ENCODE measurements around the gene DCUN1D3. TPM values are rescaled to one million over a fixed set of nuclear protein-coding genes. Genes with fewer than 3 reads are reported as not detected.

The DCUN1D3 gene
- total and polyA plus RNA-seq, 2 experiments from 2014 or later = 4.5 to 9.2 TPM

- TF ChIP-seq, protein P1, sequence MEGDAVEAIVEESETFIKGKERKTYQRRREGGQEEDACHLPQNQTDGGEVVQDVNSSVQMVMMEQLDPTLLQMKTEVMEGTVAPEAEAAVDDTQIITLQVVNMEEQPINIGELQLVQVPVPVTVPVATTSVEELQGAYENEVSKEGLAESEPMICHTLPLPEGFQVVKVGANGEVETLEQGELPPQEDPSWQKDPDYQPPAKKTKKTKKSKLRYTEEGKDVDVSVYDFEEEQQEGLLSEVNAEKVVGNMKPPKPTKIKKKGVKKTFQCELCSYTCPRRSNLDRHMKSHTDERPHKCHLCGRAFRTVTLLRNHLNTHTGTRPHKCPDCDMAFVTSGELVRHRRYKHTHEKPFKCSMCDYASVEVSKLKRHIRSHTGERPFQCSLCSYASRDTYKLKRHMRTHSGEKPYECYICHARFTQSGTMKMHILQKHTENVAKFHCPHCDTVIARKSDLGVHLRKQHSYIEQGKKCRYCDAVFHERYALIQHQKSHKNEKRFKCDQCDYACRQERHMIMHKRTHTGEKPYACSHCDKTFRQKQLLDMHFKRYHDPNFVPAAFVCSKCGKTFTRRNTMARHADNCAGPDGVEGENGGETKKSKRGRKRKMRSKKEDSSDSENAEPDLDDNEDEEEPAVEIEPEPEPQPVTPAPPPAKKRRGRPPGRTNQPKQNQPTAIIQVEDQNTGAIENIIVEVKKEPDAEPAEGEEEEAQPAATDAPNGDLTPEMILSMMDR (IDR thresholded peaks at IDR 0.05; ENCODE audit: low read depth, low read length) = no peak
- H3K36me3 ChIP-seq = no peaks in the 10 kb centered on the region
- no peak for DNase-seq (ENCODE audit: low read depth in 1 of 2, low spot score in 1 of 2)
- no peaks in the 10 kb centered on the region for H3K27me3 ChIP-seq
- H3K27ac ChIP-seq = peak overlapping the region; percentile 39
- H3K4me1 ChIP-seq (ENCODE audit: low read depth) = peaks cover 30% of the 10 kb centered on the region
- no peaks in the 10 kb centered on the region for H3K9me3 ChIP-seq (ENCODE audit: low read depth)
- no peak overlapping the region for H3K4me3 ChIP-seq
Observed at GRCh38 chr16:20860361-20860760, 39.8 kb downstream of the DCUN1D3 start.

DNA sequence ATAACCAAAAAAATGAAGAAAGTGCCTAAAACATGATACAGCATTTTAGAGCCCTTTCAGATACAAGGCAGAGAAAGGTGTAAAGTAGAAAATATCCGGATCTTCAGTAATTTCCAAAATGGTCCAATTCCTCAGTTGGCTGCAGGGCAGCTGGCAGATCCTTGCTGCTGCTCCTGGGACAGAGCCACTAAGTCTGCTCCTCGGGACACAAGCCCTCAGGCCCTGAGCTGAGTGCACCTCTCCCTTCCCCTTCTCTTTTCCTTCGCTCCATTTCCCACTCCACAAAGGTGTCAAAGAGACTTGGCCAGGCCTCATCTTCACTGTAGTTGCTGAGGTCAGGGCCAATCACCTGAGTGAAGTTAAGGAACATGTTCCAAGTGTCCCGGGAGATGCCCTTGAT, 40.5 kb downstream of the DCUN1D3 start:
- Histone ChIP-seq H3K9me3 (ENCODE audit: low read depth) (no peaks in the 10 kb centered on the region), H3K4me3 (no peak overlapping the region), H3K27me3 (no peaks in the 10 kb centered on the region), H3K4me1 (ENCODE audit: low read depth) (peaks cover 24% of the 10 kb centered on the region), H3K36me3 (no peaks in the 10 kb centered on the region), H3K27ac (peak overlapping the region; percentile 39)
- TF ChIP-seq, protein P1 (IDR thresholded peaks at IDR 0.05; ENCODE audit: low read depth, low read length) = no peak
- DNase-seq (ENCODE audit: low read depth in 1 of 2, low spot score in 1 of 2) = no peak

GRCh38 chr16:20859229-20859628, 40.9 kb downstream of the DCUN1D3 start:
- Histone ChIP-seq H3K9me3 (ENCODE audit: low read depth) (no peaks in the 10 kb centered on the region), H3K4me1 (ENCODE audit: low read depth) (peaks cover 25% of the 10 kb centered on the region), H3K4me3 (no peak overlapping the region), H3K27me3 (no peaks in the 10 kb centered on the region), H3K27ac (no peak overlapping the region), H3K36me3 (no peaks in the 10 kb centered on the region)
- DNase-seq (ENCODE audit: low read depth in 1 of 2, low spot score in 1 of 2) = no peak
- TF ChIP-seq, protein P1 (IDR thresholded peaks at IDR 0.05; ENCODE audit: low read depth, low read length) = no peak

DNA sequence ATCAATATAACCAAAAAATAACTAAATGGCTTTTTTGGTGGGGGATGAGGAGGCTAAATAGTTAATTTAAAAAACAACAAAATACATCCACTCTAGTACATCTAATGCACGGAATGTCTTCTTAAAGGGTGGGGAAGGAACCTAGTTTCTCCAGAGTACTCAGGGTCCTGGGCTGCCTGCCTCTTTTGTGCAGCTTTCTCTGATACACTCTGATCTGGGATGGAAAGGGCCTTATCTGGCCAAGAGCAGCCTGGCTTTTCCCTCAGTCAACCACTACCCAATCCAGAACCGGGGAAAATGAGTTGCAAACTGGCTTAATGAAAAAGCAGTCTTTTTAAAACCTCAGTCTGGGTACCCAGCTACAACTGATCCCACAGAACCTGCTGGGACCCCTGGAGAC, 42.9 kb downstream of the DCUN1D3 start:
- no peak for DNase-seq (ENCODE audit: low read depth in 1 of 2, low spot score in 1 of 2)
- Histone ChIP-seq H3K9me3 (ENCODE audit: low read depth) (no peaks in the 10 kb centered on the region), H3K4me1 (ENCODE audit: low read depth) (peaks cover 45% of the 10 kb centered on the region), H3K27ac (peak overlapping the region; percentile 25), H3K36me3 (no peaks in the 10 kb centered on the region), H3K4me3 (no peak overlapping the region), H3K27me3 (no peaks in the 10 kb centered on the region)
- TF ChIP-seq, protein P1 (IDR thresholded peaks at IDR 0.05; ENCODE audit: low read depth, low read length) = no peak

DNA sequence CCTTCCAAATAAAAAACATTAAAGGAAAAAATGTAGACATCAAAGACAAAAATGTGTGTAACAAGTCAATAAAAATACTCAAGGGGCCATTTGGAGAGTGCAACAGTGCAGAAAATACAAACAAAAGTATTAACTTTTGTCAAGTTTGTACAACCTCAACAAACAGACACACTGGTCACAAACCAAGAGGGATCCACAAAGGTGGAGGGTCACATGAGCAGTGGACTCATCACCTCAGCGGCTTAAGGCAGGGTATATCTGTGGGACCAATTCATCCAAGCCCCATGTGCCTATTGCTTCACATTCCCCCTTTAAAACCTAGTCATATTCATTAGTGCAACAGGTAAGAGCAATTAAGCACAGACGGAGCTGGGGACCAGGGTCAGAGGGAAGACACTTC, 45.2 kb downstream of the DCUN1D3 start:
- TF ChIP-seq, protein P1 (IDR thresholded peaks at IDR 0.05; ENCODE audit: low read depth, low read length) = no peak
- no peaks in the 10 kb centered on the region for H3K9me3 ChIP-seq (ENCODE audit: low read depth)
- H3K27ac ChIP-seq = no peak overlapping the region
- DNase-seq (ENCODE audit: low read depth in 1 of 2, low spot score in 1 of 2) = no peak
- no peaks in the 10 kb centered on the region for H3K36me3 ChIP-seq
- peaks cover 58% of the 10 kb centered on the region for H3K4me1 ChIP-seq (ENCODE audit: low read depth)
- H3K27me3 ChIP-seq = no peaks in the 10 kb centered on the region
- no peak overlapping the region for H3K4me3 ChIP-seq

Data from cardiac muscle cell (in vitro differentiated cells and primary cell).